Glutamatergic neuron (in vitro differentiated cells): ENCODE results near the gene TTLL1. TPM values are rescaled to one million over a fixed set of nuclear protein-coding genes. Genes with fewer than 3 reads are reported as not detected.

ENCODE experiments used
- DNase-seq: peaks from one replicate; pipeline ENCODE4 v3.0.0; 2022
- H3K27ac Mint-ChIP-seq: one replicate; pipeline ENCODE4 v1.8.0; 2020; ENCODE audit warnings: mild to moderate bottlenecking, mixed read lengths, inconsistent platforms; ENCODE audit not compliant: unreplicated experiment
- H3K27me3 Mint-ChIP-seq: one replicate; pipeline ENCODE4 v1.8.0; 2020; ENCODE audit warnings: mild to moderate bottlenecking, moderate library complexity, mixed read lengths, inconsistent platforms; ENCODE audit not compliant: unreplicated experiment
- H3K36me3 Mint-ChIP-seq: one replicate; pipeline ENCODE4 v1.8.0; 2020; ENCODE audit warnings: mild to moderate bottlenecking, mixed read lengths, inconsistent platforms; ENCODE audit not compliant: unreplicated experiment
- H3K4me1 Mint-ChIP-seq: one replicate; pipeline ENCODE4 v1.8.0; 2020; ENCODE audit warnings: mild to moderate bottlenecking, low read depth, mixed read lengths, inconsistent platforms; ENCODE audit not compliant: unreplicated experiment
- H3K4me3 Mint-ChIP-seq: one replicate; pipeline ENCODE4 v1.8.0; 2020; ENCODE audit warnings: mild to moderate bottlenecking, mixed read lengths, inconsistent platforms; ENCODE audit not compliant: unreplicated experiment
- H3K9me3 Mint-ChIP-seq: one replicate; pipeline ENCODE4 v1.8.0; 2020; ENCODE audit warnings: mild to moderate bottlenecking, moderate library complexity, mixed read lengths, inconsistent platforms; ENCODE audit not compliant: unreplicated experiment
- total RNA-seq: library from RNA; stranded (reverse); fragmentation: NEBNext Ultra II Directional; extraction: Animal tissue kit (Norgen Biotek cat#: 25700); gene quantifications from one replicate; pipeline ENCODE4 v1.2.1, GENCODE V29; 2021; ENCODE audit not compliant: unreplicated experiment
- TF ChIP-seq, protein P1 (sequence below): fragments of 200-600 bp; sonication (generic); IDR thresholded peaks from one replicate; pipeline ENCODE4 v1.5.0; 2021; ENCODE audit not compliant: partially characterized antibody, unreplicated experiment

The TTLL1 gene
- total RNA-seq, 1 donor from 2014 or later = 22.0 TPM

DNA sequence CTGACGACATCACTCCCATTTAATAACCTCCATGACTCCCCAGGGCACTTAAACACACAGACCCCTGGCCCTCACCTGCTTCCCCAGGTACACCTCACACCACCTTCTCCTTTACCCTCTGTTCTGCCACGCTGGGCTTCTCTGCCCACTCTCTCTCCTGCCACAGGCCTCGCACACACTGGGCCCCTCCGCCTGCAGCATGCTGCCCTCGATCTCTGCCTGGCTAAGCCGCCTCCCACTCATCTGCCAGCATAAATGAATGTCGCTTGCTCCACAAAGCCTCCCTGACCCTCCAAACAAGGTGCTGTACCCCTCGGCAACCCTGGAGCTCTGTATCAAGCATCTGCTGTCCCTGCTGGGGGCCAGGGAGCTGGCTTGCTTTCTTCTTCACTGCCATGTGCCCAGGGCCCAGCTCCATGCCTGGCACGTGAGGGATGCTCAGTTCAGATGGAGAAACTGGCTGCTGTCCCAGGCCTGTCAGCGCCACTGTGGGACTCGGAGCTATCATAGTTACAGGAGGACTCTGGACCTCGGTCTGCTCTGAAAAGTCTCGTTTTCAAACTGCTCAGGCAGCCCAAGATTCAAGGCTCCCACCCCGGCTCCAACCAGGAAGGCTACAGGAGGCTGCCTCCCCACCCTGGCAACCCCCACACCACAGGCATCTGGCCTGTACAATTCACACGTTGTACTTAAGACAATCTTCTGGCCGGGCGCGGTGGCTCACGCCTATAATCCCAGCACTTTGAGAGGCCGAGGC is 11.9 kb downstream of the TTLL1 start:
- DNase-seq = no peak
- no peaks in the 10 kb centered on the region for H3K36me3 Mint-ChIP-seq
- no peak overlapping the region for H3K27ac Mint-ChIP-seq
- no peak overlapping the region for H3K4me3 Mint-ChIP-seq
- H3K4me1 Mint-ChIP-seq = no peaks in the 10 kb centered on the region
- H3K27me3 Mint-ChIP-seq = peaks cover 3% of the 10 kb centered on the region
- H3K9me3 Mint-ChIP-seq = peaks cover 7% of the 10 kb centered on the region
- TF ChIP-seq, protein P1, sequence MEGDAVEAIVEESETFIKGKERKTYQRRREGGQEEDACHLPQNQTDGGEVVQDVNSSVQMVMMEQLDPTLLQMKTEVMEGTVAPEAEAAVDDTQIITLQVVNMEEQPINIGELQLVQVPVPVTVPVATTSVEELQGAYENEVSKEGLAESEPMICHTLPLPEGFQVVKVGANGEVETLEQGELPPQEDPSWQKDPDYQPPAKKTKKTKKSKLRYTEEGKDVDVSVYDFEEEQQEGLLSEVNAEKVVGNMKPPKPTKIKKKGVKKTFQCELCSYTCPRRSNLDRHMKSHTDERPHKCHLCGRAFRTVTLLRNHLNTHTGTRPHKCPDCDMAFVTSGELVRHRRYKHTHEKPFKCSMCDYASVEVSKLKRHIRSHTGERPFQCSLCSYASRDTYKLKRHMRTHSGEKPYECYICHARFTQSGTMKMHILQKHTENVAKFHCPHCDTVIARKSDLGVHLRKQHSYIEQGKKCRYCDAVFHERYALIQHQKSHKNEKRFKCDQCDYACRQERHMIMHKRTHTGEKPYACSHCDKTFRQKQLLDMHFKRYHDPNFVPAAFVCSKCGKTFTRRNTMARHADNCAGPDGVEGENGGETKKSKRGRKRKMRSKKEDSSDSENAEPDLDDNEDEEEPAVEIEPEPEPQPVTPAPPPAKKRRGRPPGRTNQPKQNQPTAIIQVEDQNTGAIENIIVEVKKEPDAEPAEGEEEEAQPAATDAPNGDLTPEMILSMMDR = no peak

DNA sequence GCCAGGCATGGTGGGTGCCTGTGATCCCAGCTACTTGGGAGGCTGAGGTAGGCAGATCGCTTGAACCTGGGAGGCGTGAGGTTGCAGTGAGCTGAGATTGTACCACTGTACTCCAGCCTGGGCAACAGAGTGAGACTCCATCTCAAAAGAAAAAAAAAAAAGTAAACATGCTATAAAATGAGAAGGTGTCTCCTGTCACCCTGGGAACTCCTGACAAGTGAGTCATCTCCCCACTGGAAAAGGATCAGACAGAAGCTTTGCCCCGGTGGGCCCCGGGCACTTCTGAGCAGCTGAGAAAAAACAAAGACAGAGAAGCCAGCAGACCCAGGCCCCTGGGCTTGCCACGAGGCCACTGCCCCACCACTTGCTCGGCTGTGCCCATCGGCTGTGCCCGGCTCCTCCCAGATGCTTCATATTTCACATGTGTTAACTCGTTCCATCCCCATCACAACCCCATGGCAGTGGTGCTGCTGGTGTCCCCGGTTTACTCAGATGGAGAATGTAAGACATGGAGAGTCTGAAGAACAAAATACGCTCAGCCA is 22.3 kb downstream of the TTLL1 start:
- Mint-ChIP-seq H3K27ac (no peak overlapping the region), H3K4me1 (no peaks in the 10 kb centered on the region), H3K27me3 (no peaks in the 10 kb centered on the region), H3K36me3 (peaks cover 4% of the 10 kb centered on the region), H3K9me3 (no peaks in the 10 kb centered on the region), H3K4me3 (no peak overlapping the region)
- TF ChIP-seq, protein P1 = no peak
- no peak for DNase-seq

DNA sequence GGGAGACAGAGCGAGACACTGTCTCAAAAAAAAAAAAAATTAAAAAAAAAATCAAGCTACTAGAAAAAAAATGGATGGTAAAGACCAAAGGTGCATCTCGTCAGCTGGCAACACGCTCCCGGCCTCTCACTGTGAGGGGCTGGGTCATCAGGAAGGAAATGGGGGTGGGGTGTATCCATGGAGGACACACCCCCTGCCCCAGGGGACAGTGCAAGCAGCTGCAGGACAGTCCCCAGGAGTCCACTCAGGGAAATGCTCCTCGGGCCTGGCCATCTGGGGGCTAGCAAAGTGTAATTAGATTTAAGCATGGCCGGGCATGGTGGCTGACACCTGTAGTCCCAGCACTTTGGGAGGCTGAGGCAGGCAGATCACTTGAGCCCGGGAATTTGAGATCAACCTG is 23.1 kb downstream of the TTLL1 start:
- Mint-ChIP-seq H3K4me1 (no peaks in the 10 kb centered on the region), H3K27me3 (no peaks in the 10 kb centered on the region), H3K4me3 (no peak overlapping the region), H3K9me3 (no peaks in the 10 kb centered on the region), H3K36me3 (peaks cover 4% of the 10 kb centered on the region), H3K27ac (no peak overlapping the region)
- TF ChIP-seq, protein P1 = no peak
- peak; percentile 31 for DNase-seq

DNA sequence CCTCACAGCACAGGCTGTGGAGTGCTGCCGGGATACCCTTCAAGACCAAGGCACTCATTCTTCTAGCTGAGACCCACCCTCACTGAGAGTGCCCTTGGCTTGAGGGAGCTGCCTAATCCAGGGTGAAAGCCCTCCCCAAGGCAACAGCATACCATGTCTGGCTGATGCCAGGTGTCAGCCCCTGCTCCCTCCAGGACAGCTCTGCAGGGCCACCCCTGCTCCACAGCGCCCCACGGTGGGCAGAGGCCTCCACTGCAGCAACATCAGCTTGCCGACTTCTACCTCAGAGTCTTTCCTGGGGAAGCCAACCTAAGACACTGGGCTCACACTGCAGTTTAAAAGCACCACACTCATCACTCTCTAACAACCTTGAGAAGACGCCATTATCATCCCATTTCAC is 29.0 kb downstream of the TTLL1 start:
- Mint-ChIP-seq H3K27ac (no peak overlapping the region), H3K4me1 (no peaks in the 10 kb centered on the region), H3K4me3 (no peak overlapping the region), H3K9me3 (no peaks in the 10 kb centered on the region), H3K36me3 (peaks cover 4% of the 10 kb centered on the region), H3K27me3 (no peaks in the 10 kb centered on the region)
- peak; percentile 83 for DNase-seq
- TF ChIP-seq, protein P1 = peak; percentile 88

DNA sequence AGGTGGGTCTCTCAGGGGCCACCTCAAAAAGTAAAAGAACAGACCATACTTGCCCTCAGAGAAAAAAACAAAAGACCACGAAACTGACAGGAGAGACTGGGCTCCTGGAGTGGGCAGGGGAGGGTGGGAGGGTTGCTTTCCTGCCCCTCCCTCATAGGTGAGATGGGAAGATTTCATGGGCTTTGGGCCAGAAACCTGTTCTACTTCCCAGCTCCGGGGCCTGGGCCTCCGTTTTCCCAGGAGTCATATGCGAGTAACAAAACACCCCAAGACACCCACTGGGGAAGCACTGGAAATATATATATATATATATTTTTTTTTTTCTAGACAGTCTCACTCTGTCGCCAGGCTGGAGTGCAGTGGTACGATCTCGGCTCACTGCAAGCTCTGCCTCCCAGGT is 31.6 kb downstream of the TTLL1 start:
- Mint-ChIP-seq H3K9me3 (peaks cover 1% of the 10 kb centered on the region), H3K4me3 (no peak overlapping the region), H3K27ac (no peak overlapping the region), H3K27me3 (no peaks in the 10 kb centered on the region), H3K36me3 (no peaks in the 10 kb centered on the region), H3K4me1 (no peaks in the 10 kb centered on the region)
- DNase-seq = no peak
- TF ChIP-seq, protein P1 = no peak
